MM.1S (cell line): ENCODE data around the gene AMBRA1.
"Not testable (repeated sequence)": the region's sequence is repeated elsewhere in the genome, so short reads cannot be mapped to it uniquely, and the experiment has no call there.

Experiments
- DNase-seq: peaks from one replicate; pipeline ENCODE4 v3.0.0-alpha.2; 2015
- H2AFZ ChIP-seq: fragments of 300-600 bp; sonication (generic); 2 replicates; pipeline ENCODE4 v1.6.0; 2016; ENCODE audit warnings: antibody characterized with exemption, low read length
- H3F3A ChIP-seq: fragments of 300-600 bp; sonication (generic); 2 replicates; pipeline ENCODE4 v1.6.1; 2016; ENCODE audit warnings: mild to moderate bottlenecking, antibody characterized with exemption, low read length, moderate library complexity, mixed read lengths; ENCODE audit not compliant: insufficient read depth
- H3K27ac ChIP-seq: fragments of 300-600 bp; sonication (generic); 2 replicates; pipeline ENCODE4 v1.5.1; 2016; ENCODE audit warnings: mild to moderate bottlenecking, low read length
- H3K27me3 ChIP-seq: fragments of 300-600 bp; sonication (generic); replicated peaks from 2 replicates; pipeline ENCODE4 v1.6.0; 2016; ENCODE audit warnings: low read length; ENCODE audit not compliant: insufficient read depth
- H3K36me3 ChIP-seq: fragments of 300-600 bp; sonication (generic); replicated peaks from 2 replicates; pipeline ENCODE4 v1.6.1; 2016; ENCODE audit warnings: mild to moderate bottlenecking, low read length, mixed read lengths; ENCODE audit not compliant: insufficient read depth
- H3K4me1 ChIP-seq: fragments of 300-600 bp; sonication (generic); 2 replicates; pipeline ENCODE4 v1.6.1; 2016; ENCODE audit warnings: low read length, mixed read lengths
- H3K4me2 ChIP-seq: fragments of 300-600 bp; sonication (generic); 2 replicates; pipeline ENCODE4 v1.6.0; 2016; ENCODE audit warnings: low read depth, low read length
- H3K4me3 ChIP-seq: fragments of 300-600 bp; sonication (generic); 2 replicates; pipeline ENCODE4 v1.5.1; 2016; ENCODE audit warnings: low read length, mixed read lengths
- H3K79me2 ChIP-seq: fragments of 300-600 bp; sonication (generic); 2 replicates; pipeline ENCODE4 v1.6.1; 2016; ENCODE audit warnings: mixed run types, low read length, mixed read lengths
- H3K9ac ChIP-seq: fragments of 300-600 bp; sonication (generic); 2 replicates; pipeline ENCODE4 v1.6.1; 2016; ENCODE audit warnings: low read length, mixed read lengths
- H3K9me2 ChIP-seq: fragments of 300-600 bp; sonication (generic); replicated peaks from 2 replicates; pipeline ENCODE4 v1.6.1; 2016; ENCODE audit warnings: mild to moderate bottlenecking, low read length, mixed read lengths; ENCODE audit not compliant: insufficient read depth
- H3K9me3 ChIP-seq: fragments of 300-600 bp; sonication (generic); replicated peaks from 2 replicates; pipeline ENCODE4 v1.6.1; 2016; ENCODE audit warnings: mild to moderate bottlenecking, low read length, mixed read lengths; ENCODE audit not compliant: insufficient read depth
- H4K20me1 ChIP-seq: fragments of 300-600 bp; sonication (generic); 2 replicates; pipeline ENCODE4 v1.6.1; 2016; ENCODE audit warnings: mild to moderate bottlenecking, low read length, moderate library complexity, mixed read lengths; ENCODE audit not compliant: insufficient read depth
- CTCF ChIP-seq: fragments of 300-600 bp; sonication (generic); IDR thresholded peaks from 2 replicates; pipeline ENCODE4 v1.5.1; 2016; ENCODE audit warnings: antibody characterized with exemption, low read length, mixed read lengths
- EZH2 ChIP-seq: fragments of 300-600 bp; sonication (generic); optimal IDR thresholded peaks from 2 replicates; pipeline ENCODE3; 2017; ENCODE audit warnings: low read depth, mild to moderate bottlenecking, antibody characterized with exemption, low read length, mixed read lengths
- EZH2phosphoT487 ChIP-seq: fragments of 300-600 bp; sonication (generic); IDR thresholded peaks from 2 replicates; pipeline ENCODE4 v1.6.1; 2018; ENCODE audit warnings: antibody characterized with exemption, low read length

The AMBRA1 gene

GRCh38 chr11:46588915-46589314 lies 4.9 kb downstream of the AMBRA1 start:
- Histone ChIP-seq H3K9me2 (no peaks in the 10 kb centered on the region), H4K20me1 (no peaks in the 10 kb centered on the region; the same call in 1 of the 2 replicates), H2AFZ (no peak overlapping the region), H3K27me3 (no peaks in the 10 kb centered on the region), H3K4me2 (no peak overlapping the region), H3K9me3 (no peaks in the 10 kb centered on the region), H3K27ac (no peak overlapping the region), H3F3A (no peaks in the 10 kb centered on the region), H3K4me1 (peaks cover 6% of the 10 kb centered on the region; the same call in 1 of the 2 replicates), H3K36me3 (no peaks in the 10 kb centered on the region), H3K9ac (no peak overlapping the region), H3K4me3 (no peak overlapping the region), H3K79me2 (peaks cover 88% of the 10 kb centered on the region)
- no peak for DNase-seq
- TF ChIP-seq EZH2phosphoT487 (no peak), CTCF (no peak), EZH2 (no peak)

GRCh38 chr11:46588131-46588530 lies 5.7 kb downstream of the AMBRA1 start:
- H3K9me2 ChIP-seq: no peaks in the 10 kb centered on the region
- no peaks in the 10 kb centered on the region for H3K27me3 ChIP-seq
- H3K36me3 ChIP-seq: no peaks in the 10 kb centered on the region
- H3F3A ChIP-seq: no peaks in the 10 kb centered on the region
- H3K4me2 ChIP-seq: no peak overlapping the region
- H4K20me1 ChIP-seq: no peaks in the 10 kb centered on the region; the same call in 1 of the 2 replicates
- no peak overlapping the region for H3K4me3 ChIP-seq
- no peak overlapping the region for H3K27ac ChIP-seq
- no peak for DNase-seq
- H3K9me3 ChIP-seq: no peaks in the 10 kb centered on the region
- no peak overlapping the region for H2AFZ ChIP-seq
- peaks cover 81% of the 10 kb centered on the region for H3K79me2 ChIP-seq
- H3K4me1 ChIP-seq: peaks cover 6% of the 10 kb centered on the region; the same call in 1 of the 2 replicates
- H3K9ac ChIP-seq: no peak overlapping the region
- no peak for TF ChIP-seq CTCF
- TF ChIP-seq EZH2: no peak
- TF ChIP-seq EZH2phosphoT487: no peak

- not testable (repeated sequence) for H4K20me1 ChIP-seq, H3K9me3 ChIP-seq, DNase-seq, H3K4me2 ChIP-seq, H3K4me1 ChIP-seq, H3K9me2 ChIP-seq, H3K4me3 ChIP-seq, H3K9ac ChIP-seq, H2AFZ ChIP-seq, H3K36me3 ChIP-seq, H3K27ac ChIP-seq, H3K27me3 ChIP-seq, H3F3A ChIP-seq
- peaks cover 73% of the 10 kb centered on the region for H3K79me2 ChIP-seq
Observed at GRCh38 chr11:46583513-46583912, 10.3 kb downstream of the AMBRA1 start.

GRCh38 chr11:46582588-46582987 lies 11.2 kb downstream of the AMBRA1 start:
- Histone ChIP-seq H2AFZ (no peak overlapping the region), H3K4me3 (no peak overlapping the region), H3K27ac (no peak overlapping the region), H4K20me1 (no peaks in the 10 kb centered on the region), H3K9me2 (no peaks in the 10 kb centered on the region), H3K4me2 (no peak overlapping the region), H3K79me2 (peaks cover 73% of the 10 kb centered on the region), H3K9me3 (no peaks in the 10 kb centered on the region), H3F3A (no peaks in the 10 kb centered on the region), H3K9ac (no peak overlapping the region), H3K36me3 (no peaks in the 10 kb centered on the region), H3K4me1 (no peaks in the 10 kb centered on the region), H3K27me3 (no peaks in the 10 kb centered on the region)
- TF ChIP-seq EZH2phosphoT487 (no peak), EZH2 (no peak), CTCF (no peak)
- DNase-seq: no peak
